ENCODE measurements around the gene RHBDF2.

RHBDF2 gene

GRCh38 chr17:76501827-76502307 is 644 bp upstream of the RHBDF2 start:
- no peak for DNase-seq (ENCODE audit: low read depth)
- H3K4me3 ChIP-seq (ENCODE audit: low read depth, low read length), result no peak overlapping the region; the same call in 1 of the 2 replicates
- no peak for TF ChIP-seq CTCF (IDR thresholded peaks at IDR 0.05; ENCODE audit: low read depth, low read length, missing control alignments)

- TF ChIP-seq CTCF (IDR thresholded peaks at IDR 0.05; ENCODE audit: low read depth, low read length, missing control alignments), result no peak
- no peak for DNase-seq (ENCODE audit: low read depth)
- H3K4me3 ChIP-seq (ENCODE audit: low read depth, low read length), result peak overlapping the region; percentile 66
Observed at GRCh38 chr17:76500747-76501017, 541 bp downstream of the RHBDF2 start.

GRCh38 chr17:76500074-76500746 is 1.0 kb downstream of the RHBDF2 start:
- peak overlapping the region; percentile 66 for H3K4me3 ChIP-seq (ENCODE audit: low read depth, low read length)
- no peak for DNase-seq (ENCODE audit: low read depth)
- no peak for TF ChIP-seq CTCF (IDR thresholded peaks at IDR 0.05; ENCODE audit: low read depth, low read length, missing control alignments)

- H3K4me3 ChIP-seq (ENCODE audit: low read depth, low read length), result peak overlapping the region; percentile 66
- DNase-seq (ENCODE audit: low read depth), result no peak
- no peak for TF ChIP-seq CTCF (IDR thresholded peaks at IDR 0.05; ENCODE audit: low read depth, low read length, missing control alignments)
Observed at GRCh38 chr17:76499267-76499667, 2.0 kb downstream of the RHBDF2 start.

- peak overlapping the region; percentile 66 for H3K4me3 ChIP-seq (ENCODE audit: low read depth, low read length)
- no peak for TF ChIP-seq CTCF (IDR thresholded peaks at IDR 0.05; ENCODE audit: low read depth, low read length, missing control alignments)
- peak; percentile 81 for DNase-seq (ENCODE audit: low read depth)
Observed at GRCh38 chr17:76498876-76499251, 2.4 kb downstream of the RHBDF2 start.

GRCh38 chr17:76497979-76498875 is 3.0 kb downstream of the RHBDF2 start:
- H3K4me3 ChIP-seq (ENCODE audit: low read depth, low read length), result peak overlapping the region; percentile 66
- no peak for TF ChIP-seq CTCF (IDR thresholded peaks at IDR 0.05; ENCODE audit: low read depth, low read length, missing control alignments)
- DNase-seq (ENCODE audit: low read depth), result no peak
